ENCODE data around the gene NECAB2.

- TF ChIP-seq GABPA (IDR thresholded peaks at IDR 0.05; ENCODE audit: low read depth) = no peak
- TF ChIP-seq, protein P1, sequence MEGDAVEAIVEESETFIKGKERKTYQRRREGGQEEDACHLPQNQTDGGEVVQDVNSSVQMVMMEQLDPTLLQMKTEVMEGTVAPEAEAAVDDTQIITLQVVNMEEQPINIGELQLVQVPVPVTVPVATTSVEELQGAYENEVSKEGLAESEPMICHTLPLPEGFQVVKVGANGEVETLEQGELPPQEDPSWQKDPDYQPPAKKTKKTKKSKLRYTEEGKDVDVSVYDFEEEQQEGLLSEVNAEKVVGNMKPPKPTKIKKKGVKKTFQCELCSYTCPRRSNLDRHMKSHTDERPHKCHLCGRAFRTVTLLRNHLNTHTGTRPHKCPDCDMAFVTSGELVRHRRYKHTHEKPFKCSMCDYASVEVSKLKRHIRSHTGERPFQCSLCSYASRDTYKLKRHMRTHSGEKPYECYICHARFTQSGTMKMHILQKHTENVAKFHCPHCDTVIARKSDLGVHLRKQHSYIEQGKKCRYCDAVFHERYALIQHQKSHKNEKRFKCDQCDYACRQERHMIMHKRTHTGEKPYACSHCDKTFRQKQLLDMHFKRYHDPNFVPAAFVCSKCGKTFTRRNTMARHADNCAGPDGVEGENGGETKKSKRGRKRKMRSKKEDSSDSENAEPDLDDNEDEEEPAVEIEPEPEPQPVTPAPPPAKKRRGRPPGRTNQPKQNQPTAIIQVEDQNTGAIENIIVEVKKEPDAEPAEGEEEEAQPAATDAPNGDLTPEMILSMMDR (IDR thresholded peaks at IDR 0.05; ENCODE audit: insufficient read depth, low read length) = no peak
Observed at GRCh38 chr16:84036982-84037425, 69.0 kb downstream of the NECAB2 start.
